MM.1S (cell line): ENCODE results near the gene PES1.

ENCODE experiments used
- DNase-seq: peaks from one replicate; pipeline ENCODE4 v3.0.0-alpha.2; 2015
- H2AFZ ChIP-seq: fragments of 300-600 bp; sonication (generic); 2 replicates; pipeline ENCODE4 v1.6.0; 2016; ENCODE audit warnings: antibody characterized with exemption, low read length
- H3F3A ChIP-seq: fragments of 300-600 bp; sonication (generic); 2 replicates; pipeline ENCODE4 v1.6.1; 2016; ENCODE audit warnings: mild to moderate bottlenecking, antibody characterized with exemption, low read length, moderate library complexity, mixed read lengths; ENCODE audit not compliant: insufficient read depth
- H3K27ac ChIP-seq: fragments of 300-600 bp; sonication (generic); 2 replicates; pipeline ENCODE4 v1.5.1; 2016; ENCODE audit warnings: mild to moderate bottlenecking, low read length
- H3K27me3 ChIP-seq: fragments of 300-600 bp; sonication (generic); replicated peaks from 2 replicates; pipeline ENCODE4 v1.6.0; 2016; ENCODE audit warnings: low read length; ENCODE audit not compliant: insufficient read depth
- H3K36me3 ChIP-seq: fragments of 300-600 bp; sonication (generic); replicated peaks from 2 replicates; pipeline ENCODE4 v1.6.1; 2016; ENCODE audit warnings: mild to moderate bottlenecking, low read length, mixed read lengths; ENCODE audit not compliant: insufficient read depth
- H3K4me1 ChIP-seq: fragments of 300-600 bp; sonication (generic); 2 replicates; pipeline ENCODE4 v1.6.1; 2016; ENCODE audit warnings: low read length, mixed read lengths
- H3K4me2 ChIP-seq: fragments of 300-600 bp; sonication (generic); 2 replicates; pipeline ENCODE4 v1.6.0; 2016; ENCODE audit warnings: low read depth, low read length
- H3K4me3 ChIP-seq: fragments of 300-600 bp; sonication (generic); 2 replicates; pipeline ENCODE4 v1.5.1; 2016; ENCODE audit warnings: low read length, mixed read lengths
- H3K79me2 ChIP-seq: fragments of 300-600 bp; sonication (generic); 2 replicates; pipeline ENCODE4 v1.6.1; 2016; ENCODE audit warnings: mixed run types, low read length, mixed read lengths
- H3K9ac ChIP-seq: fragments of 300-600 bp; sonication (generic); 2 replicates; pipeline ENCODE4 v1.6.1; 2016; ENCODE audit warnings: low read length, mixed read lengths
- H3K9me2 ChIP-seq: fragments of 300-600 bp; sonication (generic); replicated peaks from 2 replicates; pipeline ENCODE4 v1.6.1; 2016; ENCODE audit warnings: mild to moderate bottlenecking, low read length, mixed read lengths; ENCODE audit not compliant: insufficient read depth
- H3K9me3 ChIP-seq: fragments of 300-600 bp; sonication (generic); replicated peaks from 2 replicates; pipeline ENCODE4 v1.6.1; 2016; ENCODE audit warnings: mild to moderate bottlenecking, low read length, mixed read lengths; ENCODE audit not compliant: insufficient read depth
- H4K20me1 ChIP-seq: fragments of 300-600 bp; sonication (generic); 2 replicates; pipeline ENCODE4 v1.6.1; 2016; ENCODE audit warnings: mild to moderate bottlenecking, low read length, moderate library complexity, mixed read lengths; ENCODE audit not compliant: insufficient read depth
- CTCF ChIP-seq: fragments of 300-600 bp; sonication (generic); IDR thresholded peaks from 2 replicates; pipeline ENCODE4 v1.5.1; 2016; ENCODE audit warnings: antibody characterized with exemption, low read length, mixed read lengths
- EZH2 ChIP-seq: fragments of 300-600 bp; sonication (generic); optimal IDR thresholded peaks from 2 replicates; pipeline ENCODE3; 2017; ENCODE audit warnings: low read depth, mild to moderate bottlenecking, antibody characterized with exemption, low read length, mixed read lengths
- EZH2phosphoT487 ChIP-seq: fragments of 300-600 bp; sonication (generic); IDR thresholded peaks from 2 replicates; pipeline ENCODE4 v1.6.1; 2018; ENCODE audit warnings: antibody characterized with exemption, low read length

Gene PES1

DNA sequence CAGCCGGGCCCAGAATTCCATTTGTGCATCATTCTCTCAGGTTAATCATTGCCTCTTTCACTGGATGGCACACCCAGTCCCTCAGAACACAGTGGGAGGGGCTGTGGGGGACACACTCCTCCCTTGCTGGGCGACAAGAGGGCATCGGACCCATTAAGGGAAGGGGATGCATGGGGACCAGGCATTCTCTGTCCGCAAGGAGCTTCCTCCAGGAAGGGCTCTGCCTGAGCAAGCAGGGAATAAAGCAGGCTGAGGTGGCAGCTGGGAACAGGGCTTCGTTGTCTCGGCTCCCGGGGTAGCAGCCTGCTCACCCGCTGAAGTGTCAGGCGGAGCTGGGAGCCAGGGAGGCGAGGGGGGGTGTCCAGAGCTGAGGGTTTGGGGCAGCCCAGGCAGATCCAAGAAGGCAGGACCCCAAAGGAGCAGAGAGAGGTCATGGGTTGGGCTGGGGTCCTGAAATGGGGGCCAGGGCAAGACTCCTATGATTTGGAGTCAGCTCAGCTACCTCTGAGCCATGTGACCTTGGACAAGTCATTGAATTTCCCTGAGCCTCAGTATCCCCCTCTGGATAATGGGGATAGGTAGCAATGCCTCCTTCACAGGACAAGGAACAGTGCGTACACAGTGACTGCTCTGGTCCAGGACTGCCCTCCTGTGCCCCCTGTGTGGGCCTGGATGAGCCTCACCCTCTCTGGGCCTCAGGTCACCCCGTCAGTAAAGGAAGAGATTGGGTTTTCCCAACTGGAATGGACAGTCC is 18.7 kb downstream of the PES1 start:
- peaks cover 22% of the 10 kb centered on the region for H3K27me3 ChIP-seq
- DNase-seq: no peak
- H3K36me3 ChIP-seq: no peaks in the 10 kb centered on the region
- no peak overlapping the region for H3K4me3 ChIP-seq
- no peak overlapping the region for H3K9ac ChIP-seq
- no peak for TF ChIP-seq EZH2
- no peak overlapping the region for H2AFZ ChIP-seq
- no peaks in the 10 kb centered on the region for H3K4me1 ChIP-seq
- H3K9me2 ChIP-seq: no peaks in the 10 kb centered on the region
- no peak overlapping the region for H3K27ac ChIP-seq
- no peaks in the 10 kb centered on the region for H3K9me3 ChIP-seq
- no peaks in the 10 kb centered on the region for H3K79me2 ChIP-seq
- H3F3A ChIP-seq: no peaks in the 10 kb centered on the region
- H3K4me2 ChIP-seq: no peak overlapping the region
- no peaks in the 10 kb centered on the region for H4K20me1 ChIP-seq

DNA sequence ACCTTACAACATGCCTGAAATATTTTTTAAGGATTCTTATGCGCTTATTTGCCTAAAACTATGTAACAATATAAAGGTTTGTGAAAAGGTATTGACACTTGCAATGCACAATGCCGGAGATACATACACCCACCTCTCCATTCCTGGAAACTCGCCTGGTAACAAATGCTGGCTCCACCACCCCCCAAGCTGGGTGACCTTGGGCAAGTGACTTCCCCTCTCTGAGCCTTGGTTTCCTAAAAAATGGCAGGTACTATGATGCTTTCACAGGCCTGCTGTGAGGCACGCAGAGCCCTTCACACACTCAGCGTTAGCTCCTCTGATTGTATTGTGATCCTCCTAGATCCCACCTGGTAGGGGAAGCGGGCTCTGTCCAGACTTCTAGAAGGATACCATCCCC is 19.5 kb downstream of the PES1 start:
- no peak overlapping the region for H3K9ac ChIP-seq
- no peak for DNase-seq
- no peak overlapping the region for H3K27ac ChIP-seq

DNA sequence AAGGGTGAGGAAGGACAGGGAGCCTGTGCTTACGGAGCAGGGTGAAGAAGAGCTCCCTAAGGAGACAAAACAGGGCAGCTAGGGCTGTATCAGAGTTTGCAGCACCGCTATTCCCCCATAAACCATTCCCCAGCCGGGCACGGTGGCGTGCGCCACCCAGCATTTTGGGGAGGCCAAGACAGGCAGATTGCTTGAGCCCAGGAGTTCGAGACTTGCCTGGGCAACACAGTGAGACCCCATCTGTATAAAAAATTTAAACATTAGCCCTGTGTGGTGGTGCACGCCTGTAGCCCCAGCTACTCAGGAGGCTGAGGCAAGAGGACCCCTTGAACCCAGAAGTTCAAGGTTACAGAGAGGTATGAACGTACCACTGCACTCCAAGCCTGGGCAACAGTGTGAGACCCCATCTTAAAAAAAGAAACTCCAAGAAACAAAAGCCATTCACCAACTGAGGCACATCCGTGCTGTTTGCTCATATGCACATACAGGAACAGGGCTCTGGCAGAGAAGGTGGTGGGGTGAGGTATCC is 22.0 kb downstream of the PES1 start:
- H3K4me3 ChIP-seq: no peak overlapping the region
- H3K79me2 ChIP-seq: no peaks in the 10 kb centered on the region
- H3K27me3 ChIP-seq: peaks cover 29% of the 10 kb centered on the region
- no peaks in the 10 kb centered on the region for H3F3A ChIP-seq
- no peaks in the 10 kb centered on the region for H4K20me1 ChIP-seq
- no peak overlapping the region for H3K27ac ChIP-seq
- no peaks in the 10 kb centered on the region for H3K9me3 ChIP-seq
- H3K4me1 ChIP-seq: no peaks in the 10 kb centered on the region
- no peak overlapping the region for H3K9ac ChIP-seq
- H3K36me3 ChIP-seq: no peaks in the 10 kb centered on the region
- no peak overlapping the region for H2AFZ ChIP-seq
- no peak for DNase-seq
- H3K9me2 ChIP-seq: no peaks in the 10 kb centered on the region
- no peak overlapping the region for H3K4me2 ChIP-seq
- TF ChIP-seq CTCF (no peak), EZH2 (no peak), EZH2phosphoT487 (no peak)

More for the DNA sequence above, 19.5 kb downstream of the PES1 start:
- Histone ChIP-seq H3K36me3 (no peaks in the 10 kb centered on the region), H3K79me2 (no peaks in the 10 kb centered on the region), H2AFZ (no peak overlapping the region), H3K4me2 (no peak overlapping the region), H3K27me3 (peaks cover 24% of the 10 kb centered on the region), H3K4me1 (no peaks in the 10 kb centered on the region), H3F3A (no peaks in the 10 kb centered on the region), H3K4me3 (no peak overlapping the region), H3K9me2 (no peaks in the 10 kb centered on the region), H4K20me1 (no peaks in the 10 kb centered on the region), H3K9me3 (no peaks in the 10 kb centered on the region)
- TF ChIP-seq EZH2phosphoT487 (no peak), CTCF (no peak), EZH2 (no peak)
